ENCODE measurements around the gene MMRN2.
"Not testable (repeated sequence)": the region's sequence is repeated elsewhere in the genome, so short reads cannot be mapped to it uniquely, and the experiment has no call there.

MMRN2 gene

DNA sequence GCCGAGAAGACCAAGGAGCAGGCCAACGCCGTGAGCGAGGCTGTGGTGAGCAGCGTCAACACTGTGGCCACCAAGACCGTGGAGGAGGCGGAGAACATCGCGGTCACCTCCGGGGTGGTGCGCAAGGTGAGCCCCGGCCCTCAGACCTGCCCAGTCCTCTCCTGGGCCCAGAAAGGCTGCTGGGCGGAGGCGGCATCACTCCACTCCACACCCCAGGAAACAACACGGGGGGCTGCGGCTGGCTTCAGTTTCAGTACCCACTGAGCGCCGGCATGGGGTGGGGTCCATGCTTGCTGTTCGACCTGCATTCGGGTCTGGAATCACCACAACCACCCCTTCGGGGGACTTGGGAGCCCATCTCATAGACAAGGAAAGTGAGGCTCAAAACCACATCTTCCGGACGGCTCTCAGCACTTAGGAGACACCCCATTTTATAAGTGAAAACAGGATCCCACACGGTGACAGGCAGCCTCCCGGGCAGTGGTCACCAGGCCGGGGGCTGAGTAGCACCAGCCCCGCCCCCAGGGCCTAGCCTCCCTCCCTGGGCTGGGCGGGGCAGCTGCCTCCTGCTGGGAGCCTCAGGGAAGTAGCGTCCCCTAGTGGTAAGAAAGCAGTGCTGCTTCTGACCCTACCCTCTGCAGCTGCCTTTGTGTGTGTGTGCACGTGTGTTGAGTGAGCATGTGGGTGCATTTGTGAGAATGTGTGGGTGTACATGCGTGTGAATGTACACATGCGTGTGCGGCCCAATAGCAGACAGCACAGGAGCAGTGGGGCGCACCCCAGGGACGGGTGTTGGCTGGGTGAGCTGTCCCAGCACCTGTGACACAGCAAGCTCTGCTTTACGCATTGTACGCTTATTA is 2.8 kb upstream of the MMRN2 start:
- intact Hi-C loops (cut with DNase I), result no loop called here
- peak in 5 of 42 donors; percentile 26 to 47 (median 27) for DNase-seq

DNA sequence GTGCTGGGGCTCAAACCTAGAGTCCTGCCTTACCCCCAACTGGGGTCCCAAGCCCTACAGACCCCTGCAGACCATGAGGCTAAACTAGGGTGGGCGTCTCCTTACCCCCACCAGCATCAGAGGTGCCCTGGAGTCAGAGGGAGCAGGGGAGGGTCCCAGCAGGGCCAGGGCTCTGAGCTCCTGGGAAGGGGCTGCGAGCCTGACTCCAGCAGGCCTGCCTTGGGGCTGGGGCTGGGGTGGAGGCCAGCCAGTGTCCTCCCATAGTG is 2.3 kb upstream of the MMRN2 start:
- intact Hi-C loops (cut with DNase I), result no loop called here
- no peak for DNase-seq

DNA sequence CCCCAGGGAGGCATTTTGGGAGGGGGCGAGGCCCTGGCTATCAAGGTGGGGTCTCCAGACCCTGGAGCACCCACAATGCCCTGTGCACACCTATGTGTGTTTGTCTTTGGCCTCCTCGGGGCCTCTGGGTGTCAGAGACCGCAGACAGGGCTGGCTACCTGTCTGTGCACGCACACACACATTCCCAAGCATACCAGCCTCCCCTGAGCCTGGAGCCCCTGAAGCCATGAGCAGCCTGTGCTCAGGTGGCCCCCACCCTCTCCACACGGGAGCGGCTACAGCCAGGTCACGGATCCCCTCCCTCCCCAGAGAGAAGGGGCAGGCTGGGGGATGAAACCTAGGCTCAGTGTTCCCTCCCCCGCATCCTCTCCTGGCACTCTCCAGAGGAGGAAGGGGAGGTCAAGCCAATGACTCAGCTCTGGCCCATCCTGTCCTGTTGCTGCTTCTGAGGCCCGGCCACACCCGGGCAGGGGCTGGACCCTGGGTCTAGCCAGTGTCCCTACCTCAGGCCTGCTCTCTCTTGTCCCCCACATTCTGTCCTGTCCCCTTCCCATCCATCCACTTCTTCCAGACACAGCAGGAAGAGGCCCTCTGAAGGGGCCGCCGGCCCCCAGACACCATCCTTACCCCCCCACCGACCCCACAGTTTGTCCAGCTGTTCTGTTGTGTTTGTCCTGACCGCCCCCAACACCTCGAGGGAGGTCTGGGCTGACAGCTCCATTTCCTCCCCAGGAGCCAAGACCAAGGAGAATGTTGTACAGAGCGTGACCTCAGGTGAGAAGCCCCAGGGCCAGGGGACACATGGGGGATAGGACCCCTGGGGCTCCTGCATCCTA is 1.7 kb upstream of the MMRN2 start:
- intact Hi-C loops (cut with DNase I), result no loop called here
- DNase-seq, result peak in 1 of 42 donors; percentile 15

DNA sequence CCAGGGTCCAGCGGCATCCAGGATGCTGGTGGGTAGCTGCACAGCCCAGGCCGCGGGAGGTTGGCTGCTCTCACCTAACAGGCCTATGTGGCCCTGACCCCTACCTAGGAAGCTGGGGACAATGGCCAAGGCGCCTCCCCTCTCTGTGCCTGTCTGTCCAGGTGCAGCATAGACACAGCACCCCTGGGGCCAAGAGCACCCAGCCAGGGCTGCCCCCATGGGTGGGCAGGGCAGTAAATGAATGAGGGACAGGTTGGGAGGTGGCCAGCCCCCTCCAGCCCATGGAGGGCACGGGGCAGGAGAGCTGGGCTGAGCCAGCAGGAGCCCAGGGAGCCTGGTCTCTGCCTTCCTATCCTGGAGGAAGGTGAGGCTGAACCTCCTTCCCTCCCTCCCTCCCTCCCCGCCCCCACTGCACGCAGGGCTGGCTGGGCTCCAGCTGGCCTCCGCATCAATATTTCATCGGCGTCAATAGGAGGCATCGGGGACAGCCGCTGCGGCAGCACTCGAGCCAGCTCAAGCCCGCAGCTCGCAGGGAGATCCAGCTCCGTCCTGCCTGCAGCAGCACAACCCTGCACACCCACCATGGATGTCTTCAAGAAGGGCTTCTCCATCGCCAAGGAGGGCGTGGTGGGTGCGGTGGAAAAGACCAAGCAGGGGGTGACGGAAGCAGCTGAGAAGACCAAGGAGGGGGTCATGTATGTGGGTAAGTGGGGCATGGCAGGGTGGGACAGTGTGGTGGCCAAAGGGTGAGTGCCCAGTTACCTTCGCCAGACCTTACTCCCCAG is 893 bp upstream of the MMRN2 start, which contains the start of gene SNCG:
Gene SNCG, plus strand, starts transcription at position 484 of the 785 bp plus-strand sequence. Its CDS starts 99 bp downstream, at position 583.
- peak in 1 of 42 donors; percentile 47 for DNase-seq
- intact Hi-C loops (cut with DNase I), result no loop called here

DNA sequence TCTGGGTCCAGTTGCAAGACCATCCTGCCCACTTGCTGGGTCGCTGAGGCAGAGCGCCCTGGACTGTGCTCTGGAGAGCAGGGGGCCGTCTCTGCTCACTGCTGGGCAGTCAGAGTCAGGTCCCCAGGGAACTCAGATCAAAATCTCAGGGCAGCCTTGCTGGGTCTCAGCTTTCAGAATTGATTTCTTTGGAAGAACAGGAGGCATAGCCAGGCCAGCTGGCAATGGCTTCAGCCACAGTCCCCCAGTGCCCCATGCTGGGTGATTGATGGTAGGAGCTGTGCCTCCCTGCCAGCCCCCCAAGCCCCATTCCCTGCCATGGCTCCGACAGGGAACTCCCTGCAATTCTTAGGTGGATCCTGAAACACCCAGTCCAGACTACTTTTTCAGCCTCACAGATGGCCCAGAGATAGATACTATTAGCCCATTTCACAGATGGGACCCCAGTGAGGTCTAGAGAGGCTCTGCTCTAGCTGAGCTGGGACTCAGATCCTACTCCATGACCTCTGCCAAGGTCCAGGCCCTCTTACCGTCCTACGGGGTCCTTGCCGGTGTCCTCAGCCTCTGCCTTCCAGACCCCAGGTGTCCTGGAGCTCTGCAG is 467 bp downstream of the MMRN2 start:
- intact Hi-C loops (cut with DNase I), result no loop called here
- DNase-seq, result no peak

DNA sequence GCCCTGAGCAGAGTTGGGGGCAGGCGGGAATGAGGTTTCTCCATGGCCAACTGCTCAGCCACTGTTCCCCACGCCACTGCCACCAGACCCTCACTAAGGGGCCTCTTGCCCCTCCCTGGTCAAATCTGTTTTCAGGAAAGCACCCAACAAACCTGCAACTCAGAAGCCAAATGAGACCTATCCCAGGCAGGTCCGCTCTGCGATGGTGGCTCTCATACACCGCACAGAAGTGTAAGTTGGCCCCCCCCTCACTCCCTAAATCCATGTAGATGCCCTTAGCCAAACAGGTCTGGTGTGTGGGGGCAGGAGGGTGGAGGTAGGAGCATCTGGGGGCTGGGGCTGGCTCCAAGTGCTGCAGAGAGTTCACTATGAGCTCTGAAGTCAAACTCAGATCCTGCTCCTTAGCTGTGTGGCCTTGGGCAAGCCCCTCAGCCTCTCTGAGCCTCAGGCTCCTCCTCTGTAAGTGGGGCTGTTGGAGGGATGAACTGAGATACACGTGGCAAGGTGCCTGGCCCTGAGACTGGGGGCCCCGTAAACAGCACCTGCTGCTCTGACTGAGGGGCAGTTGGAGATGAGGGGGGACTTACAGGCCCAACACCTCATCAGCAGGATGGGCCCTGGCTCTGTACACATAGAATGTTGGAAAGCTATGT is 1.1 kb downstream of the MMRN2 start:
- intact Hi-C loops (cut with DNase I), result no loop called here
- DNase-seq, result no peak

DNA sequence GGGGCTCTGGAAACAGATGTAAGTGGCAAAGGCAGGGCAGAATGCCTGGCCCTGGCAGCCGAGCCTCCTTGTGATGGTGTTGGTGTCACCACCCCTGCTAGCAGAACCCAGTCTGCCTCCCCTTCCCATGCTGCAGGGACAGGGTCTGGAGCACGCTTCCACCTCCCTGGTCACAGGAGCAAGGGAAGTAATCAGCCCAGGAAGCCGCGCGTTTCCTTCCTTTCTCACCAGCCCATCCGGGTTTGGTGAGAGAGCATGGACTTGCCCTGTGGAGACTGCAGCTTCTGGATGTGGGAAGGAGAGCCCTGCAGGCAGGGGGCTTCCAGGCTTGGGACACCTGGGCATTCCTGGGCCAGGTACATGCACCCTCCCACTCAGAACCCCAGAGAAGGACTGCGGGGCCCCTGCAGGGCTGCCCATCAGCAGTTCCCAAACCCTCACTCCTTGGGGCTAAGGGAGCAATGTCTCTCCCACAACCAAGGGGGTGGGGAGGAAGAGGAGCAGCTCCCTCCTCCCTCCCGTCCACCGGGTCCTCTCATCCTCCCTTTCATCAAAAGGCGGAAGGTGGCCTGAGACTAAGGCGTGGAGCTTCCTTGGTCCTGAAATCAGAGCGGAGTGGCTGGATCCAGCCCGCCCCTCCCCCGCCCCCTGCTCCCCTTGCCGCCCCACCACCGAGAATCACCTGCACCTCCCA is 1.8 kb downstream of the MMRN2 start:
- no peak for DNase-seq
- intact Hi-C loops (cut with DNase I), result no loop called here

DNA sequence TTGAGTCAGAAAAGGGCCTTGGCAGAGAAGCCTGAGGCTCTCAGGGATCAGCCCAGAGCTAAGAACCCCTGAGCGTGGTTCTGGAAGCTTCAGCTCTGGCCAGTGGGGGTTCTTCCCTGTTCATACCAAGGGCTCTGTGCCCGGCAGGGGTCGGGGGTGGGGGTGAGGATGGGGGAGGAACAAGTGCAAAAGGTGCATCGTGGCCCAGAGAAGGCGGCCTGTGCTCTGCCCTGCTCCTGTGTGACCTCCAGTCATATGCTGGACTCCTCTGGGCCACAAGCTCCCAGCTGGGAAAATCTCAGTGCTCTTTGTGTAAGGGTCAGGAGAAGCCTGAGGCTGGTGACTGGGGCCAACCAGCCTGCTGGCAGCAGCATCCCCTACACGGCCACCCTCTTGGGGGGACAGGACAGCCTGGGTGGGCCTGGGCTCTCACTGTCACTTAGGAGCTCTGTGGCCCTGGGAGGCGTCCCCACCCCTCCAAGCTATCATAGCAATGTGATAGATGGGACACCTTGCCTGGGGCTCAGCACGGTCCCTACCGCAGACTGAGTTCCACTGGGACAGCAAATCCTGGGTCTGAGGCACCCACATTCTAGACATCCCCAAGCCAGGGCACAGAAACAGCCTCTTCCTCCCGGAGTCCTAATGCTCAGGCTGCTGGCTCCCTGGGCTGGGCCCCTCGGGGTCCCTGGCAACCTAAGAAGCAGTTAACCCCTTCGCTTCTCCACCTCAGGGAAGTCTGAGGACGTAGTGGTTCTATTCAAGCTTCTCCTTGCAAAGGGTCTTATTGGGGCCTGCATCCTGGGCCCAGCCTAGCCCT is 2.5 kb downstream of the MMRN2 start:
- no peak for DNase-seq
- intact Hi-C loops (cut with DNase I), result no loop called here

DNA sequence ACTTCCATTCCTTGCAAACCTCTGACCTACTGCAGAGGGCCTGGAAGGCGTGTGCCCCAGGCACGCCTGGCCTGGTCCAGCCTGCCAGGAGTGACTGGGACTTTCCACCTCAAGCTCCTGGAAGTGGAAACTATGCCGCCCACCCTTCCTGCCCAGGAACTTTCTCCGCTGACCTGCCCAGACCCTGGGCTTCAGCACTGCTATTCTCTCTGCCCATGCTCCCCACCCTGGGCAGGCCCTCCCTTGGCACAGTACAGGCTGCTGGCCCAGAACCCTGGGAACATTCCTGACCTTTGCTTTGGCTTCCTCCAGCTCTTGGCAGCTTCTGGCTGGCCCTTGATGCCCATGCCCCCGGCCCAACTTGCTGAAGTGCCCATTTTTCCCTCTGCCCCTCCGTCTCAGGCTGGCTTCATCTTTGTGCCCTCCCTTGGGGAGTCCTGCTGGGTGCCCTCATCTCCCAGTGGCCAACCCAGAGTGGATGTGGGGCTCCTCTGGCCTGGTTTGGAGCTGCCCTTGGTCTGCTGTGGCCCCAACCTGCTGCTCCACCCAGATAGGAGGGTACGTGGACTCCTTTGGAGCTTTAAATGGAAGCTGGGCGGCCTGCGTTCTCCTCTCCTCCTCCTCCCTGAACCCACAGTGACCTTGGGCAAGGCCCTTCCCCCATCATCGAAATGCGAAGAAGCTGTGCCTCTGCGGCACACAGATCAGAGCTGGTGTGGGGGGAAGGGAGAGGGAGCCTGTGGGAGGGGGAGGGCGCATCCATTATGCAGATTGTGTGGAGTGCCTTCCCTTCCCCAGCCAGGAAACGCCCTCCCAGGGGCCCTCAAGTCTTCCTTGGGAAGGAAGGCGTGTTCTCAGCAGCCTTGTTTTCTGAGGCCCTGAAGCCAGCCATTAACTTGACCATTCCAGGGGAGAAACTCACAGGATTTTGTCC is 3.4 kb downstream of the MMRN2 start:
- peak in 14 of 42 donors; percentile 23 to 68 (median 42) for DNase-seq
- intact Hi-C loops (cut with DNase I), result no loop called here

DNA sequence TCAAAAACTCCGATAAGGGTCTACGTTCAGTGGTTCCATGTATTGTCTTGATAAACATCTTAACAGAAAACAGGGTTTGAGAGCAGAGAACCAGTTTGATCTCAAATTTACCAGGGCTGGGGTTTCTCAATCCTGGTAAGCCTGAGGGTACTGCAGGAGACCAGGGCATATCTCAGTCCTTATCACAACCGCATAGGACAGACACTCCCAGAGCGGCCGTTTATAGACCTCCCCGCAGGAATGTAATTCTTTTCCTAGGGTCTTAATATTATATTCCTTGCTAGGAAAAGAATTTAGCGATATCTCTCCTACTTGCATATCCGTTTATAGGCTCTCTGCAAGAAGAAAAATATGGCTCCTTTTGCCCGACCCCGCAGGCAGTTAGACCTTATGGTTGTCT is 4.7 kb downstream of the MMRN2 start:
- DNase-seq; intact Hi-C loops (cut with DNase I): not testable (repeated sequence)

DNA sequence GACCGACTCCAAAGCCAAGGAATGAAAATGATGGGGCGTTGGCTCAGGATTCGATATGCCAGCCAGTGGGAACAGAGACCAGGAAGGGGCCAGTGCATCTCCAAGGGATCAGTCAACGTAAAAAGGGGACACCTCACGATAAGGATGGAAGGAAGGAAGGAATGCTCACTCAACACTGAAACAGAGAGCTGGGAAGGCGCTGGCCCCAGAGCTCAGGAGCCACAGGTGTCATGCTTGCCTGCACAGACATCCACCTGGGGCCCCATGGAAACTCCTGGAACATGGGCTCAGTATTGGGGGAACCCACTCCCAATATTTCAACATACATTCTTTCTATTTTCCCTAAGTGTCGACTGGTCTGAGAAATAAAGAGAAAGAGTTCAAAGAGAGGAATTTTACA is 5.3 kb downstream of the MMRN2 start:
- DNase-seq, result no peak
- intact Hi-C loops (cut with DNase I), result no loop called here

DNA sequence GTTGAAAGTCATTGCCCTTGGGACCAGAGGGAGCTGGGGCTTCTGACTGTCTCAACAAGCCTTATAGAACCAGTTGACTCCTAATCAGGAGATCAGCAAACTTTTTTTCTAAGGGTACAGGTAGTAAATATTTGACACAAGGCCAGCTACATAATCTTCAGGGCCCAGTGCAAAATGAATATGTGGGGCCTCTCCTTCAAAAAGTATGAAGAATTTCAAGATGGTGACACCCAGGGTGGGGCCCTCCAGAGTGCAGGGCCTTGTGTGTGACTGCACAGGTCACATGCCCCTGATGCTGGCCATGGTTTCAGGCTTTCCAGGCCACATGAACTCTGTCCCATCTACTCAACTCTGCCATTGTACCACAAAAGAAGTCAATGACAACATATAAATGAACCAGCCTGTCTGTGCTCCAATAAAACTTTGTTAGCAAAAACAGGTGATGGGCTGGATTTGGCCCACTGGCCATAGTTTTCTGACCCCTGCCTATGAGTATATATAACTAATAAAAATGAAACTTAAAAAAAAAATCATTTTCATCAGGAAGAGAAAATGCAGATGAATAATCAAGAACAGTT is 6.1 kb downstream of the MMRN2 start:
- DNase-seq, result no peak
- intact Hi-C loops (cut with DNase I), result no loop called here

DNA sequence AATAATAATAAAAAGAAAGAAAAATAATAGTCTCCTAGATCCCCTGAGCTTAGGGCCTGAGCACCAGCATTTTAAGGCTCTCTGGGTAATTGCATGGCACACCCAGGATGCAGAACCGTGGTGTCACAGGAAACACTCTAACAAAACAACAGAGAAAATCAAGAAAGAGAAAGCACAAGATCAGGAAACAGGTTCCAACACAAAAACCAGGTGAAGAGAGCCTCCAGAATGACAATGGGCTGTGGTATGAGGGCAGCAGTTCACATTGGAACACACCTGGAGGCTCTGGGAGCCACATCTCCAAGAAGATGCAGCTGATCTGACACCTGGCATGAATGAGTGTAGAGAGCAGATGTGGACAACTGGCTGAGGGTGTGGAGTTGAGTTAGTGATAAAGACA is 7.1 kb downstream of the MMRN2 start:
- peak in 1 of 42 donors; percentile 0 for DNase-seq
- intact Hi-C loops (cut with DNase I), result no loop called here

DNA sequence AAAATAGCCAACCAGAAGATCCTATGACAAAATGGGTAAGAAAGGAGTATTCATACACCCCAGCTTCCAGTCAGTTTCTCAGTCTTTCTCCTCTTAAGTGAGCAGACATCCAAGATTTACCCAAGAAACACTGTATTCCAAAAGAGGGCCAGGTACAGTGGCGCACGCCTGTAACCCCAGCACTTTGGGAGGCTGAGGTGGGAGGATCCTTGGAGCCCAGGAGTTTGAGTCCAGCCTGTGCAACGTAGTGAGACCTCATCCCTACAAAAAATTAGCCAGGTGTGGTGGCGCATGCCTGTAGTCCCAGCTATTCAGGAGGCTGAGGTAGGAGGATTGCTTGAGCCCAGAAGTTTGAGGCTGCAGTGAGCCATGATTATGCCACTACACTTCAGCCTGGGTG is 9.6 kb downstream of the MMRN2 start:
- DNase-seq, result peak in 3 of 42 donors; percentile 2 to 12 (median 2)
- intact Hi-C loops (cut with DNase I), result not testable (repeated sequence)

DNA sequence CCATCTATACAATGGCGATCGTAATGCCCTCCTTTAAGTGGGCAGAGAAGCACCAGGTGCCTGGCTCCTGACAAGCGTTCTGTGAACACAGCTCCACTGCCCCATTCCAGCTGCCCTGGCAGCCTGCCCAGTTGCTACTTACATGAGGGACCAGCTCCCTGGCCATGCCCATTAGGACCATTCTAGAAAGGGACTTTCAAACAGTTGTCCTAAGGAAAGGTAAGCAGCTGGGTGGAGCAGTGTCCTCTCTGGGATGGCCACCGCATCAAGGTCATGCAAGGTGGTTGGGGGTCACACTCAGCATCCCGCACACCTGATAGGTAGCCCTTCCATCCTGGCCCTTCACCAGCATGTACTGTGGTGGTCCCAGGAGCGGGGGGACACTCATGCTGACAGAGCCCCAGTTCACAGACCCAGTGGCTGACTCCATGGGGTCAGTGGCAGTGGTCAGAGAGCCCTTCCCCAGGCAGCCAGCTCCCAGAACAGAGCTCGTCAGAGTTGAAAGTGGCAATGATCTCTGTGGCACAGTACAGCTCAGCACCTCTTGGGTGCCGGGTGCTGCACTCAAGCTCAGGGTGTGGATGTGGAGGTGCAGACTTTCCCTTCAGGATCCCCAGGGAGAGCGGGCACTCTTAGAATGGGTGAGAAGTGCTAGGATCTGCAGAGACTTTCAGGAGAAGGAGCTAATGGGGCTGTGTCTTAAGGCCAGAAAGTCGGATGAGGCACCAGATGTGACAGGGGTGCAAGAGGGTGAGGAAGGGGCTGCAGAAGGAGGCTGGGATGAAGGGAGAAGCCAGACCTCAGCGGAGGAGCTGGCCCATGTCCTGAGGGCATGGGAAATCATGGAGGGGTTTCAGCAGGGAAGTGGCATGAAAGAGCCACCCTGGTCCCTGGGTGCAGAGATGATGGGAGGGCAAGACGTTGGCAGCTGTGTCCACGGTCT is 10.9 kb downstream of the MMRN2 start:
- peak in 16 of 42 donors; percentile 12 to 67 (median 34) for DNase-seq

More for the DNA sequence above, 10.9 kb downstream of the MMRN2 start:
- intact Hi-C loops (cut with DNase I), result no loop called here

Measured in head of caudate nucleus (tissue), 42 donors.